DND-41 (cell line): ENCODE results near the gene FOXI1.

Source experiments
- EZH2 ChIP-seq: IDR thresholded peaks from 3 replicates; pipeline ENCODE4 v1.6.1; 2012; ENCODE audit warnings: borderline replicate concordance, low read depth, mild to moderate bottlenecking, moderate library complexity, low read length, inconsistent platforms; ENCODE audit not compliant: severe bottlenecking
- TF ChIP-seq, protein P1 (sequence below): IDR thresholded peaks from 2 replicates; pipeline ENCODE4 v1.5.1; 2012; ENCODE audit warnings: borderline replicate concordance, low read length, moderate library complexity, mild to moderate bottlenecking; ENCODE audit not compliant: poor library complexity, severe bottlenecking; ENCODE audit errors: extremely low read depth

DNA sequence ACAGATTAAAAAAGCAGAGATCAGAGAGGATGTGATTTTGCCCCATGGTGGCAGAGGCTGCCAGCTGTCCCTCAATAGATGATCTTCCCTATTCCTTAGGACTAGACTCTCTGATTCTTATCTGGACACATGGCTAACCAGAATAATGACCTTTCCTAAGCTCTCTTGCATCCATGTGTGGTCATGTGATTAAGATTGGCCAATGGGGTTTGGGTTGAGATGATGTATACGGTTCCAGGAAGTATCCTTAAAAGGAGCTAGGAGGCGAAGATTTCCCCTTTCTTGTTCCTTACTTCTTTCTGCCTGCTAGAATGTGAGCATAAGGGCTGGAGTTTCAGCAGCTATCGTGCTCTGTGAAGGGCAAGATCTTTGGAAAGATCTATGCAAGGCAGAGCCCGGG is 39.8 kb downstream of the FOXI1 start:
- TF ChIP-seq, protein P1, sequence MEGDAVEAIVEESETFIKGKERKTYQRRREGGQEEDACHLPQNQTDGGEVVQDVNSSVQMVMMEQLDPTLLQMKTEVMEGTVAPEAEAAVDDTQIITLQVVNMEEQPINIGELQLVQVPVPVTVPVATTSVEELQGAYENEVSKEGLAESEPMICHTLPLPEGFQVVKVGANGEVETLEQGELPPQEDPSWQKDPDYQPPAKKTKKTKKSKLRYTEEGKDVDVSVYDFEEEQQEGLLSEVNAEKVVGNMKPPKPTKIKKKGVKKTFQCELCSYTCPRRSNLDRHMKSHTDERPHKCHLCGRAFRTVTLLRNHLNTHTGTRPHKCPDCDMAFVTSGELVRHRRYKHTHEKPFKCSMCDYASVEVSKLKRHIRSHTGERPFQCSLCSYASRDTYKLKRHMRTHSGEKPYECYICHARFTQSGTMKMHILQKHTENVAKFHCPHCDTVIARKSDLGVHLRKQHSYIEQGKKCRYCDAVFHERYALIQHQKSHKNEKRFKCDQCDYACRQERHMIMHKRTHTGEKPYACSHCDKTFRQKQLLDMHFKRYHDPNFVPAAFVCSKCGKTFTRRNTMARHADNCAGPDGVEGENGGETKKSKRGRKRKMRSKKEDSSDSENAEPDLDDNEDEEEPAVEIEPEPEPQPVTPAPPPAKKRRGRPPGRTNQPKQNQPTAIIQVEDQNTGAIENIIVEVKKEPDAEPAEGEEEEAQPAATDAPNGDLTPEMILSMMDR, result no peak
- no peak for TF ChIP-seq EZH2
